SK-N-SH (cell line): Measurements from ENCODE around the gene ELANE. TPM values are rescaled to one million over a fixed set of nuclear protein-coding genes. Genes with fewer than 3 reads are reported as not detected.
A peak's percentile ranks its signal among the peaks of the same experiment; 100 is the strongest.

ENCODE experiments used
- CTCF ChIA-PET: fragments of 300-600, 350-600 bp; formaldehyde crosslinking; extraction: SDS; loops from one replicate; lab custom pipeline; 2021; lab: Yijun Ruan, JAX
- POLR2A ChIA-PET: fragments of 350-600 bp; sonication (Branson Sonifier 250); formaldehyde crosslinking; extraction: SDS; loops from one replicate; lab custom pipeline; 2020; ENCODE audit warnings: antibody characterized with exemption, inconsistent platforms; lab: Yijun Ruan, JAX
- DNase-seq: peaks from one replicate; pipeline ENCODE4 v3.0.0; 2012
- H2AFZ ChIP-seq: fragments of 200-600 bp; sonication (generic); 2 replicates; pipeline ENCODE4 v1.8.1; 2016; ENCODE audit warnings: antibody characterized with exemption, mild to moderate bottlenecking, low read depth
- H3F3A ChIP-seq: fragments of 200-600 bp; sonication (generic); replicated peaks from 2 replicates; pipeline ENCODE3; 2016; ENCODE audit warnings: antibody characterized with exemption, mild to moderate bottlenecking; ENCODE audit not compliant: insufficient read depth
- H3K27ac ChIP-seq, 2 experiments: fragments of 200-500 bp in 1 of 2; fragments of 200-600 bp in 1 of 2; sonication (Bioruptor generic) in 1 of 2; sonication (generic), shearing (Covaris generic) in 1 of 2; 2 replicates each; pipeline versions ENCODE4 v1.5.1 to v1.6.1; 2014 to 2016; ENCODE audit warnings: low read depth in 2 of 2, inconsistent platforms in 1 of 2, low read length in 1 of 2, mild to moderate bottlenecking in 1 of 2, mixed read lengths in 1 of 2
- H3K27me3 ChIP-seq: fragments of 200-600 bp; sonication (generic), shearing (Covaris generic); 2 replicates; pipeline ENCODE4 v1.6.1; 2016; ENCODE audit warnings: mixed run types; ENCODE audit not compliant: insufficient read depth
- H3K36me3 ChIP-seq, 2 experiments: fragments of 200-500 bp in 1 of 2; fragments of 200-600 bp in 1 of 2; sonication (Bioruptor generic) in 1 of 2; sonication (generic) in 1 of 2; replicated peaks in 1 of 2; 2 replicates each; pipeline versions ENCODE3 to v1.5.1; 2014 to 2016; ENCODE audit warnings: low read length in 1 of 2, mild to moderate bottlenecking in 1 of 2; ENCODE audit not compliant: insufficient read depth in 2 of 2, control insufficient read depth in 1 of 2
- H3K4me1 ChIP-seq, 2 experiments: fragments of 200-500 bp in 1 of 2; fragments of 200-600 bp in 1 of 2; sonication (Bioruptor generic) in 1 of 2; sonication (generic), shearing (Covaris generic) in 1 of 2; 2 replicates each; pipeline versions ENCODE4 v1.5.1 to v1.6.1; 2014 to 2016; ENCODE audit warnings: low read depth in 1 of 2, low read length in 1 of 2, mixed run types in 1 of 2; ENCODE audit not compliant: insufficient read depth in 2 of 2, control insufficient read depth in 1 of 2
- H3K4me2 ChIP-seq: fragments of 200-600 bp; sonication (generic), shearing (Covaris generic); 2 replicates; pipeline ENCODE4 v1.6.1; 2017; ENCODE audit warnings: mixed run types
- H3K4me3 ChIP-seq, 2 experiments: fragments of 200-500 bp in 1 of 2; fragments of 200-600 bp in 1 of 2; sonication (Bioruptor generic) in 1 of 2; sonication (generic), shearing (Covaris generic) in 1 of 2; 2 replicates each; pipeline versions ENCODE4 v1.5.1 to v1.8.1; 2014 to 2016; ENCODE audit warnings: low read depth in 2 of 2, inconsistent platforms in 1 of 2, low read length in 1 of 2, mild to moderate bottlenecking in 1 of 2, mixed read lengths in 1 of 2, moderate library complexity in 1 of 2
- H3K79me2 ChIP-seq: fragments of 200-600 bp; sonication (generic); 2 replicates; pipeline ENCODE4 v1.8.1; 2017; ENCODE audit warnings: mild to moderate bottlenecking; ENCODE audit not compliant: insufficient read depth
- H3K9ac ChIP-seq: fragments of 200-600 bp; sonication (generic); 2 replicates; pipeline ENCODE4 v1.6.1; 2017; ENCODE audit warnings: mixed run types
- H3K9me2 ChIP-seq: fragments of 200-600 bp; sonication (generic); 2 replicates; pipeline ENCODE4 v1.6.1; 2017; ENCODE audit warnings: mixed run types
- H3K9me3 ChIP-seq: fragments of 200-600 bp; sonication (generic); 2 replicates; pipeline ENCODE4 v1.6.1; 2017; ENCODE audit warnings: mixed run types, mild to moderate bottlenecking, moderate library complexity
- H4K20me1 ChIP-seq: fragments of 200-600 bp; sonication (generic); 2 replicates; pipeline ENCODE4 v1.6.1; 2017; ENCODE audit warnings: mild to moderate bottlenecking, mixed run types; ENCODE audit not compliant: insufficient read depth
- CHD2 ChIP-seq: fragments of 150-350 bp; IDR thresholded peaks from 2 replicates; pipeline ENCODE4 v1.6.1; 2018; ENCODE audit warnings: low read length; ENCODE audit not compliant: partially characterized antibody
- EP300 ChIP-seq, 2 experiments: IDR thresholded peaks; 2 replicates each; pipeline versions ENCODE4 v1.4.0 to v1.6.1; 2012; ENCODE audit warnings: borderline replicate concordance in 1 of 2, low read depth in 1 of 2, low read length in 1 of 2
- FOXM1 ChIP-seq: IDR thresholded peaks from 2 replicates; pipeline ENCODE4 v1.4.0; 2012; ENCODE audit warnings: low read depth, mild to moderate bottlenecking
- GABPA ChIP-seq: IDR thresholded peaks from 2 replicates; pipeline ENCODE4 v1.4.0; 2012; ENCODE audit warnings: low read depth, mild to moderate bottlenecking
- JUND ChIP-seq: IDR thresholded peaks from 2 replicates; pipeline ENCODE4 v1.4.0; 2012
- MEF2A ChIP-seq: IDR thresholded peaks from 2 replicates; pipeline ENCODE4 v1.4.0; 2012; ENCODE audit warnings: low read depth, borderline replicate concordance
- NFIC ChIP-seq: IDR thresholded peaks from 2 replicates; pipeline ENCODE4 v1.4.0; 2012; ENCODE audit warnings: borderline replicate concordance
- POLR2AphosphoS5 ChIP-seq: IDR thresholded peaks from 2 replicates; pipeline ENCODE4 v1.6.1; 2012; ENCODE audit warnings: low read depth, low read length
- RAD21 ChIP-seq: IDR thresholded peaks from 2 replicates; pipeline ENCODE4 v1.6.1; 2012; ENCODE audit warnings: mild to moderate bottlenecking, low read length
- RXRA ChIP-seq: IDR thresholded peaks from 2 replicates; pipeline ENCODE4 v1.4.0; 2012; ENCODE audit warnings: low read depth, mild to moderate bottlenecking, borderline replicate concordance
- SIN3A ChIP-seq: IDR thresholded peaks from 2 replicates; pipeline ENCODE4 v1.6.1; 2012; ENCODE audit warnings: low read depth, mild to moderate bottlenecking, low read length, moderate library complexity, borderline replicate concordance
- SMC3 ChIP-seq: IDR thresholded peaks from 2 replicates; pipeline ENCODE4 v1.6.1; 2012; ENCODE audit warnings: low read depth, low read length, improper control_type of control experiment
- YY1 ChIP-seq: IDR thresholded peaks from 2 replicates; pipeline ENCODE4 v1.4.0; 2012; ENCODE audit warnings: low read depth, mild to moderate bottlenecking
- WGBS: methylation state at CpG from one replicate; pipeline ENCODE4 v1.1.6; 2017; ENCODE audit warnings: low lambda C conversion rate; 5-methylcytosine and 5-hydroxymethylcytosine counted together
- polyA plus RNA-seq, 3 experiments: library from polyadenylated mRNA; depleted of rRNA; stranded (reverse); fragments of >200 nt; gene quantifications; 2 replicates each; pipeline ENCODE4 v1.2.3, GENCODE V29; 2012
- TF ChIP-seq, protein P1 (sequence below): fragments of 150-350 bp; IDR thresholded peaks from 2 replicates; pipeline ENCODE4 v1.6.1; 2016; ENCODE audit warnings: mild to moderate bottlenecking, low read depth, low read length
- TF ChIP-seq, protein P2 (sequence below): IDR thresholded peaks from 2 replicates; pipeline ENCODE4 v1.4.0; 2012; ENCODE audit warnings: low read depth
- TF ChIP-seq, protein P3 (sequence below): IDR thresholded peaks from 2 replicates; pipeline ENCODE4 v1.4.0; 2012; ENCODE audit warnings: low read depth, borderline replicate concordance
- TF ChIP-seq, protein P4 (sequence below): fragments of 200-600 bp; sonication (generic); IDR thresholded peaks from 2 replicates; pipeline ENCODE4 v1.6.1; 2017; ENCODE audit warnings: antibody characterized with exemption, mild to moderate bottlenecking, moderate library complexity

The ELANE gene
- polyA plus RNA-seq, 1 of the 3 experiments (the other 2 are of a cell fraction) = not detected

DNA sequence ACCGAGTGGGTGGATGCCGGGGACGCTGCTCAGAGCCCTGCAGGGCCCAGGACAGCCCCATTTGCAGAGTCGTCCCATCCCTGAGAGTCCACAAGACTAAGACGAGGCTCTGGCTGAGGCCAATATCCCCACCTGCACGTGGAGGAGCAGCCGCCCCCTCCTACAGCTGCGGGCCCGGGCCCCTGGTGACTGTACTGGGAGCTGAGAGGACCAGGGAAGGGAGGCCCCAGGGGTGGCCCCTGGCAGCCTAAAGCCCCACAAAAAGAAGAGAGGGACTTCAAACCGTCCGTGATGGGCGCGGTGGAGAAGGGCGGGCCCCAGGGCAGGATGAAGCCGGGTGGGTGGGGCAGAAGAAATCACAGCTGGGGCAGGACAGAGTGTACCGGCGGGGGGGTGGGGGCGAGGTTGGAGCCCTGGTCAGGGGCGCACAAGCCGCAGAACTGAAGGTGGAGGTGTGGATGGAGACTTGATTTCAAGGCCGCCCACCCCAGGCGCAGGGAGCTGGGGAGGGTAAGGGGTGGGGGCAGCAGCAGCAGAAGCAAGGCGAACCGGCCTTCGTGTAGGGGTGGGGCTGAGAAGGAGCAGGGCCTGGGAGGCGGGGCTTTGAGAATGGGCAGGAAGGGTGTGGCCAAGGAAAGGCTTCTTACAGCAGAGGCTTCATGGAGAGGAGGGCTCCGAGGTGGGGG is 20.3 kb downstream of the ELANE start:
- peaks cover 4 to 16% of the 10 kb centered on the region in 2 experiments; a peak in 2 of 4 replicates for H3K4me1 ChIP-seq
- no peak overlapping the region for H3K9ac ChIP-seq
- H3F3A ChIP-seq = peaks cover 22% of the 10 kb centered on the region
- CTCF ChIA-PET = interaction anchor here (0.6 kb wide), 1 partner anchor 102 kb away, joined by 4 read pairs; no protein-coding TSS in a partner anchor
- no peaks in the 10 kb centered on the region for H3K79me2 ChIP-seq
- no peaks in the 10 kb centered on the region for H3K27me3 ChIP-seq
- POLR2A ChIA-PET = no interaction called here
- no peaks in the 10 kb centered on the region for H3K9me2 ChIP-seq
- H3K4me2 ChIP-seq = no peak overlapping the region
- peaks cover 3 to 51% of the 10 kb centered on the region in 2 experiments for H3K36me3 ChIP-seq
- WGBS = 80% methylated on average over 26 of the region's 27 CpGs
- no peaks in the 10 kb centered on the region for H3K9me3 ChIP-seq
- TF ChIP-seq YY1 = no peak
- TF ChIP-seq, protein P1, sequence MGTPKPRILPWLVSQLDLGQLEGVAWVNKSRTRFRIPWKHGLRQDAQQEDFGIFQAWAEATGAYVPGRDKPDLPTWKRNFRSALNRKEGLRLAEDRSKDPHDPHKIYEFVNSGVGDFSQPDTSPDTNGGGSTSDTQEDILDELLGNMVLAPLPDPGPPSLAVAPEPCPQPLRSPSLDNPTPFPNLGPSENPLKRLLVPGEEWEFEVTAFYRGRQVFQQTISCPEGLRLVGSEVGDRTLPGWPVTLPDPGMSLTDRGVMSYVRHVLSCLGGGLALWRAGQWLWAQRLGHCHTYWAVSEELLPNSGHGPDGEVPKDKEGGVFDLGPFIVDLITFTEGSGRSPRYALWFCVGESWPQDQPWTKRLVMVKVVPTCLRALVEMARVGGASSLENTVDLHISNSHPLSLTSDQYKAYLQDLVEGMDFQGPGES = no peak
- no peak for TF ChIP-seq SMC3
- TF ChIP-seq, all 33 proteins: peak for 0
- Histone ChIP-seq H3K4me3 (no peak overlapping the region), H4K20me1 (no peaks in the 10 kb centered on the region), H3K27ac (no peak overlapping the region; a peak in 1 of 4 replicates), H2AFZ (no peak overlapping the region)
- no peak for DNase-seq

DNA sequence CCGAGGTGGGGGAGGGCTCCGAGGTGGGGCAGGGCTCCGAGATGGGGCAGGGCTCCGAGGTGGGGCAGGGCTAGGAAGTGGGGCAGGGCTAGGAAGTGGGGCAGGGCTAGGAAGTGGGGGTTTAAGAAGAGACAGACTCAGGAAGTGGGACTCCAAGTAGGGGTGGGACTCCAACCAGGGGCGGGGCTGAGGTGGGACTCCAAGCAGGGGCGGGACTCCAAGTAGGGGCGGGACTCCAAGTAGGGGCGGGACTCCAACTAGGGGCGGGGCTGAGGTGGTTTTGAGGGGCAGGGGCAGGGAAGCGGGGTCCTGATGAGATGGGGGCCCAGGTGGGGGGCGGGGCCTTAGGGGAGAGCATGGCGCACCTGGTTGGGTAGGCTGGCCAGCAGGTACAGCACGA is 21.0 kb downstream of the ELANE start:
- no peak for TF ChIP-seq CHD2
- no peak for TF ChIP-seq RXRA
- TF ChIP-seq NFIC = no peak
- TF ChIP-seq, protein P2, sequence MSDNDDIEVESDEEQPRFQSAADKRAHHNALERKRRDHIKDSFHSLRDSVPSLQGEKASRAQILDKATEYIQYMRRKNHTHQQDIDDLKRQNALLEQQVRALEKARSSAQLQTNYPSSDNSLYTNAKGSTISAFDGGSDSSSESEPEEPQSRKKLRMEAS = no peak
- TF ChIP-seq POLR2AphosphoS5 = no peak
- TF ChIP-seq FOXM1 = no peak
- TF ChIP-seq, protein P3, sequence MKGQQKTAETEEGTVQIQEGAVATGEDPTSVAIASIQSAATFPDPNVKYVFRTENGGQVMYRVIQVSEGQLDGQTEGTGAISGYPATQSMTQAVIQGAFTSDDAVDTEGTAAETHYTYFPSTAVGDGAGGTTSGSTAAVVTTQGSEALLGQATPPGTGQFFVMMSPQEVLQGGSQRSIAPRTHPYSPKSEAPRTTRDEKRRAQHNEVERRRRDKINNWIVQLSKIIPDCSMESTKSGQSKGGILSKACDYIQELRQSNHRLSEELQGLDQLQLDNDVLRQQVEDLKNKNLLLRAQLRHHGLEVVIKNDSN = no peak
- no peak for TF ChIP-seq MEF2A
- TF ChIP-seq RAD21 = no peak
- TF ChIP-seq JUND = no peak
- TF ChIP-seq SIN3A = no peak
- TF ChIP-seq, protein P4, sequence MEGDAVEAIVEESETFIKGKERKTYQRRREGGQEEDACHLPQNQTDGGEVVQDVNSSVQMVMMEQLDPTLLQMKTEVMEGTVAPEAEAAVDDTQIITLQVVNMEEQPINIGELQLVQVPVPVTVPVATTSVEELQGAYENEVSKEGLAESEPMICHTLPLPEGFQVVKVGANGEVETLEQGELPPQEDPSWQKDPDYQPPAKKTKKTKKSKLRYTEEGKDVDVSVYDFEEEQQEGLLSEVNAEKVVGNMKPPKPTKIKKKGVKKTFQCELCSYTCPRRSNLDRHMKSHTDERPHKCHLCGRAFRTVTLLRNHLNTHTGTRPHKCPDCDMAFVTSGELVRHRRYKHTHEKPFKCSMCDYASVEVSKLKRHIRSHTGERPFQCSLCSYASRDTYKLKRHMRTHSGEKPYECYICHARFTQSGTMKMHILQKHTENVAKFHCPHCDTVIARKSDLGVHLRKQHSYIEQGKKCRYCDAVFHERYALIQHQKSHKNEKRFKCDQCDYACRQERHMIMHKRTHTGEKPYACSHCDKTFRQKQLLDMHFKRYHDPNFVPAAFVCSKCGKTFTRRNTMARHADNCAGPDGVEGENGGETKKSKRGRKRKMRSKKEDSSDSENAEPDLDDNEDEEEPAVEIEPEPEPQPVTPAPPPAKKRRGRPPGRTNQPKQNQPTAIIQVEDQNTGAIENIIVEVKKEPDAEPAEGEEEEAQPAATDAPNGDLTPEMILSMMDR = no peak
- no peak for TF ChIP-seq EP300 (IDR thresholded peaks at IDR 0.05; ENCODE audit: borderline replicate concordance in 1 of 2, low read depth in 1 of 2, low read length in 1 of 2)
- TF ChIP-seq GABPA = no peak
- no peak overlapping the region for H3K27ac ChIP-seq
- peaks cover 4 to 16% of the 10 kb centered on the region in 2 experiments; a peak in 2 of 4 replicates for H3K4me1 ChIP-seq
- ChIA-PET CTCF (interaction anchor here (0.6 kb wide), 1 partner anchor 103 kb away, joined by 4 read pairs; no protein-coding TSS in a partner anchor), POLR2A (no interaction called here)
- no peak overlapping the region for H3K4me3 ChIP-seq
- no peaks in the 10 kb centered on the region for H4K20me1 ChIP-seq
- no peaks in the 10 kb centered on the region for H3K79me2 ChIP-seq
- 90% methylated on average over 13 of the region's 13 CpGs for WGBS
- no peaks in the 10 kb centered on the region for H3K9me2 ChIP-seq
- H3K4me2 ChIP-seq = no peak overlapping the region
- H3K36me3 ChIP-seq = peaks cover 3 to 44% of the 10 kb centered on the region in 2 experiments
- no peak overlapping the region for H2AFZ ChIP-seq
- no peaks in the 10 kb centered on the region for H3K27me3 ChIP-seq
- H3K9me3 ChIP-seq = no peaks in the 10 kb centered on the region
- H3K9ac ChIP-seq = no peak overlapping the region
- peaks cover 22% of the 10 kb centered on the region for H3F3A ChIP-seq
- DNase-seq = peak; percentile 68
